GM21717 (cell line): Measurements from ENCODE around the gene SYCE3.

Experiments used
- ATAC-seq: cut with Tn5 transposase; IDR thresholded peaks from one replicate; pipeline ENCODE4 v1.9.1; 2021; ENCODE audit warnings: mild to moderate bottlenecking, moderate library complexity; ENCODE audit not compliant: unreplicated experiment

SYCE3 gene

GRCh38 chr22:50576806-50577696 is 14.3 kb upstream of the SYCE3 start:
- no peak for ATAC-seq

- ATAC-seq = no peak
Observed at GRCh38 chr22:50576070-50576469, 13.4 kb upstream of the SYCE3 start.

GRCh38 chr22:50575426-50575941 is 12.8 kb upstream of the SYCE3 start:
- no peak for ATAC-seq

GRCh38 chr22:50574383-50574755 is 11.7 kb upstream of the SYCE3 start:
- ATAC-seq = no peak

GRCh38 chr22:50573491-50574382 is 11.0 kb upstream of the SYCE3 start:
- ATAC-seq = no peak

- no peak for ATAC-seq
Observed at GRCh38 chr22:50572965-50573364, 10.2 kb upstream of the SYCE3 start.

- no peak for ATAC-seq
Observed at GRCh38 chr22:50571264-50572175, 8.8 kb upstream of the SYCE3 start.

- no peak for ATAC-seq
Observed at GRCh38 chr22:50570861-50571260, 8.1 kb upstream of the SYCE3 start.

GRCh38 chr22:50569896-50570535 is 7.3 kb upstream of the SYCE3 start:
- ATAC-seq = no peak

GRCh38 chr22:50569041-50569459 is 6.3 kb upstream of the SYCE3 start:
- ATAC-seq = no peak

- ATAC-seq = no peak
Observed at GRCh38 chr22:50568626-50569025, 5.9 kb upstream of the SYCE3 start.

- ATAC-seq = no peak
Observed at GRCh38 chr22:50567721-50568252, 5.1 kb upstream of the SYCE3 start.

- no peak for ATAC-seq
Observed at GRCh38 chr22:50564289-50564688, 1.6 kb upstream of the SYCE3 start.

GRCh38 chr22:50563413-50564160 is 868 bp upstream of the SYCE3 start:
- no peak for ATAC-seq

GRCh38 chr22:50561401-50562358 is 1.0 kb downstream of the SYCE3 start:
- ATAC-seq = no peak

- no peak for ATAC-seq
Observed at GRCh38 chr22:50560034-50560433, 2.7 kb downstream of the SYCE3 start.

- ATAC-seq = no peak
Observed at GRCh38 chr22:50556703-50557102, 6.0 kb downstream of the SYCE3 start.

- ATAC-seq = no peak
Observed at GRCh38 chr22:50553310-50553709, 9.4 kb downstream of the SYCE3 start.
